Measurements from ENCODE around the gene TRIM16.
"Not testable (repeated sequence)": the region's sequence is repeated elsewhere in the genome, so short reads cannot be mapped to it uniquely, and the experiment has no call there.

The TRIM16 gene

GRCh38 chr17:15683824-15684478 is at the start of gene TRIM16:
TSS of gene TRIM16 (minus strand) at chr17:15684311. CDS start at chr17:15651609, 32,702 bp downstream.
- in situ Hi-C loops (cut with HindIII; ENCODE audit: low sequenced_read_pairs): not testable (repeated sequence)

DNA sequence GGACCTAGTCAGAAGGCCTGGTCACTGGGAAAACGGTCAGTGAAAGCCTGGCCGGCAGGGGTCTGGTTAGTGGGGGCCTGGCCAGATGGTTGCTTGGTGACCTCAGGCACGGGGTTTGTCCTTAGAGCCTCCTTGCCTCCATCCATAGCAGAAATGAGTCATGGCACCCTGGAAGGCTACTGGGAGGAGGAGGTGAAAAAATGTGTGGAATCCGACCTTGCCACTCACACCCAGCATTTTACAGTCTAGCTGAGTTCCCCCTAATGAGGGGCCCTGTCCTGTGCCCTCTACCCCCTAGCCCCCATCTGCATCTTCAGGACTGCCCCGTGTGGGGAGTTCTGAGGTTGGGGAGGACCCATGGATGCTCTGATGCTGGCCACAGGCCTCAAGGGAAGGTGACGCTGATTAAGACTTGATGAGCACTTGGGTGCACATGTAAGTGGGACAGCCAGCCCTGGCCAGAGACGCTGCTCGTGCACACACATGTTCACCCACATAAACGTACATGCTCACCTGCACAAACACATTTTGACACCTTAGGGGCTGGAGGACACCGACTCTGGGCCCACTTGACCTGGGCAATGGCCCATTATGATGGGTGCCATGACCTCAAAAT is 49.2 kb upstream of the TRIM16 start:
- in situ Hi-C loops (cut with HindIII; ENCODE audit: low sequenced_read_pairs): not testable (repeated sequence)

GRCh38 chr17:15731900-15732299 is 47.8 kb upstream of the TRIM16 start, which contains the start of gene TBC1D26:
TSS of gene TBC1D26 (plus strand) at chr17:15732283. CDS start at chr17:15735349, 3,066 bp downstream.
- in situ Hi-C loops (cut with HindIII; ENCODE audit: low sequenced_read_pairs): not testable (repeated sequence)

DNA sequence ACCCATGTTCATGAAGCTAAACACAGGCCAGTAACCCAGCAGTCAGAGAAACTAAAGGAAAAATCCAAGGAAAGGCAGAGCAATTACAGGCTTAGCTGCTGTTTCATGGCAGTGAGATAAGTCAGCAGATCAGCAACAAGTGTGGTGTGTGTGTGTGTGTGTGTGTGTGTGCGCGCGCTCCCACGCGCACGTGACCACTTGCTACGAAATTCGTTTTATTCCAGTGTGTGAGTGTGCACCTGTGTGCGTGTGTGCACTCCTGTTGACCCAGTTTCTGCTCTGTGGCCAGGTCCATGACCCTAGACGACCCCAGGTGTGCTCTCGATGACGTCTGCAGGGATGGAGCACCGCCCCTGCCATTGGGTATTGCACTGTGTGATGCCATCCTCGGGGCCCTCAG is 46.4 kb upstream of the TRIM16 start:
- in situ Hi-C loops (cut with HindIII; ENCODE audit: low sequenced_read_pairs): not testable (repeated sequence)

- in situ Hi-C loops (cut with HindIII; ENCODE audit: low sequenced_read_pairs): not testable (repeated sequence)
Observed at GRCh38 chr17:15716601-15717563, 32.8 kb upstream of the TRIM16 start.

GRCh38 chr17:15708879-15709278 is 24.8 kb upstream of the TRIM16 start:
- in situ Hi-C loops (cut with HindIII; ENCODE audit: low sequenced_read_pairs): not testable (repeated sequence)

GRCh38 chr17:15704813-15705212 is 20.7 kb upstream of the TRIM16 start:
- in situ Hi-C loops (cut with HindIII; ENCODE audit: low sequenced_read_pairs): not testable (repeated sequence)

DNA sequence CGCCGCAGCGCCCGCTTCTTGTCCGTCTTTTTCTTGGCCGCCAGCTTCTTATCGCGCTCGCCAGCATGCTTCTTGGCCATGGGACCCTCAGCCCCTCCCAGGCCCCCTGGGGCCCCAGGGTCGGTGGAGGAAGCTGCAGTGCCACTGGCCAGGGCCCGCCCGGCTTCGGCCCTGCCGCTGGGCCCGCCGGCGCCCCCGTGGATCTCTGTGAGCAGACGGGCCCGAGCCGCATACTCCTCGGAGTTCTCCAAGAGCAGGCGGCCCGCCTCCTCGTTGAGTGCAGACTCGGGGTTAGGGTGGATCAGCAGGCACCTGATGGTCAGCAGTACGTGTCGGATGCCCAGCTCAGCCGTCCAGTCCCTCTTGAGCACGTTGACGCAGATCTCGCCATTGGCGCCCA is 20.1 kb upstream of the TRIM16 start:
- in situ Hi-C loops (cut with HindIII; ENCODE audit: low sequenced_read_pairs): not testable (repeated sequence)

DNA sequence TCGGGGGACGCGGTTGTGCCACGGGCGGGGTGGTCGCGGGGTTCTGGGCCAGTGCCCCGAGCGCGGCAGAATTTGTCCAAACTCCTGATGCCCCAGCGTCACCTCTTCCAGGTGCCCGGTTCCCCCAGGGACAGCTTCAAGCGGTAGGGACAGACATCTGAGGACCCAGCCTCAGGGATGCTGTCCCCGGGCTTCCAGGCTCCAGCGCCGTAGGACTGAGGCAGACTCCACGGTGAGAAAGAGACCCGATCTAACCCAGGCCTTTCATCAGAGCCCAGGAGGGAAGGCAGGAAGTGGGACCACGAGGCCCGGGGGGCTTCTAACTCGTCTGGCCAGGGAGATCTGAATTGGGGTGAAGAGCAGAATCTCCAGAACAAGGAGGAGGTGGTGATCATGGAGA is 15.8 kb upstream of the TRIM16 start:
- in situ Hi-C loops (cut with HindIII; ENCODE audit: low sequenced_read_pairs): not testable (repeated sequence)

GRCh38 chr17:15699413-15699924 is 15.4 kb upstream of the TRIM16 start, which contains the start of gene ZNF286A:
TSS of gene ZNF286A (plus strand) at chr17:15699752. CDS start at chr17:15700330, 578 bp downstream.
- in situ Hi-C loops (cut with HindIII; ENCODE audit: low sequenced_read_pairs): not testable (repeated sequence)

DNA sequence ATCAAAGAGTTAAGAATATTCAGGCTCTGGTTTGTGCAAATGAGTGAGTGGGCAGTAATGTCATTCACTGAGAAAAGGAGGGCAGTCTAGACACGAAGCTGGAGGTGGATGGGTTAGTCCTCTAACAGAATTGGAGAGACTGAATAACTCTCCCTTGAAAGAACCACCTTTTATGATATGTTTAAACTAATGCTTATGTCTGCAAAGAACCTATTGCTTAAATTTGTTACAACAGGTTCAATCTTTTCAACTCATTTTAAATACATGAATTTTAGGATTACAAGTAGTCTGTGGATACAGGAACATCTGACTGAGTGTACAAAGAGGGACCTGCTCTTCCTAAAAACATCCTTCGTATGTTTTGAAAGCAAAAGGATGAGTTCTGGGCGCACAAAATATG is 14.9 kb upstream of the TRIM16 start:
- in situ Hi-C loops (cut with HindIII; ENCODE audit: low sequenced_read_pairs): not testable (repeated sequence)

- in situ Hi-C loops (cut with HindIII; ENCODE audit: low sequenced_read_pairs): not testable (repeated sequence)
Observed at GRCh38 chr17:15687494-15687893, 3.4 kb upstream of the TRIM16 start.

- in situ Hi-C loops (cut with HindIII; ENCODE audit: low sequenced_read_pairs): not testable (repeated sequence)
Observed at GRCh38 chr17:15683135-15683534, 976 bp downstream of the TRIM16 start.

- in situ Hi-C loops (cut with HindIII; ENCODE audit: low sequenced_read_pairs): not testable (repeated sequence)
Observed at GRCh38 chr17:15675991-15676390, 8.1 kb downstream of the TRIM16 start.

DNA sequence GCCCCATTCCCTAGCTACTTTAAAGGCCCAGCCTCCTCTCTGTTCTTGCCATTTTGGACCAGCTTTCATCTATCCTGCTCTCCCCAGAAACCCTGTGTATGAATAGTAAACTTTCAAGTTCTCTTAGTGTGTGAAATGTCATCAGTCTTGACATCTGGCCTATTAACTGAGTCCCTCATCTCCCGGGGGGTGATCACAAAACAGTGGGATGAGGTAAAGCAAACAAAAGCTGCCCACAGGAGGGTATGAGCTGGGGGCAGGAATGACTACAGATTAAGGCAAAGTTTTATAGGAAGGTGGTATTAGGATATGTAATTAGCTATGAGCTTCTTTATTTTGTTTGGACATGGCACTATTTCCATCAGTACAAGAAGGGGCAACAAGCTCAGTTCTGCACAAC is 9.5 kb downstream of the TRIM16 start:
- in situ Hi-C loops (cut with HindIII; ENCODE audit: low sequenced_read_pairs): not testable (repeated sequence)

GRCh38 chr17:15669526-15669925 is 14.6 kb downstream of the TRIM16 start:
- in situ Hi-C loops (cut with HindIII; ENCODE audit: low sequenced_read_pairs): not testable (repeated sequence)

- in situ Hi-C loops (cut with HindIII; ENCODE audit: low sequenced_read_pairs): no loop called here
Observed at GRCh38 chr17:15663691-15664090, 20.4 kb downstream of the TRIM16 start.

- in situ Hi-C loops (cut with HindIII; ENCODE audit: low sequenced_read_pairs): no loop called here
Observed at GRCh38 chr17:15663176-15663575, 20.9 kb downstream of the TRIM16 start.

GRCh38 chr17:15662681-15663080 is 21.4 kb downstream of the TRIM16 start:
- in situ Hi-C loops (cut with HindIII; ENCODE audit: low sequenced_read_pairs): no loop called here

GRCh38 chr17:15660077-15660476 is 24.0 kb downstream of the TRIM16 start:
- in situ Hi-C loops (cut with HindIII; ENCODE audit: low sequenced_read_pairs): no loop called here

- in situ Hi-C loops (cut with HindIII; ENCODE audit: low sequenced_read_pairs): no loop called here
Observed at GRCh38 chr17:15659663-15660062, 24.4 kb downstream of the TRIM16 start.
